Stimulated activated CD4-positive, alpha-beta T cell treated with anti-CD3 and anti-CD28 coated beads, TNF-alpha, amount 100 ng/mL, for 1 hour (primary cell): ENCODE results near the gene GARNL3.

Source experiments
- DNase-seq, 3 donors: peaks; one replicate each; pipeline ENCODE4 v3.0.0-alpha.2; 2020; ENCODE audit warnings: low read depth in 3 of 3, low spot score in 1 of 3

Gene GARNL3

DNA sequence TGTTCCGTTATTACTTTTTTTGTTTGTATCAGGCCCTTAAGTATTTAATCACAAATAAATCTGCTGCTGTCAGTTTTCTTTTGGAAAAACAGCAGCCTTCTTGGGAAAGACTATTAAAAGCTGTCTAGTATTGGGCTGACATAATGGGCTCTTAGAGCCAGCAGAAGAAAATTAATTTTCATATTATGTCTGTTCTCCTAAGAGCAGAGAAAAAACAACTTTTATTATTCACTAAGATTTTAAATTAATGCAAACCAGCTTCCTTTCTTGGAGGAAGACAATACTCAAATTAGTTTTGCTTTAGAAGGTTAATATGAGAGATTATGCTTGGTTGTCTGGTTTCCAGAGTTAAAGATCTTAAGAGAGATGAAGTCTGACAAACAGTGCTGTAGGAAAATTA lies 30.6 kb upstream of the GARNL3 start:
- no peak for DNase-seq

- DNase-seq = no peak
These were observed 26.8 kb upstream of the GARNL3 start for GRCh38 chr9:127237801-127238200.

DNA sequence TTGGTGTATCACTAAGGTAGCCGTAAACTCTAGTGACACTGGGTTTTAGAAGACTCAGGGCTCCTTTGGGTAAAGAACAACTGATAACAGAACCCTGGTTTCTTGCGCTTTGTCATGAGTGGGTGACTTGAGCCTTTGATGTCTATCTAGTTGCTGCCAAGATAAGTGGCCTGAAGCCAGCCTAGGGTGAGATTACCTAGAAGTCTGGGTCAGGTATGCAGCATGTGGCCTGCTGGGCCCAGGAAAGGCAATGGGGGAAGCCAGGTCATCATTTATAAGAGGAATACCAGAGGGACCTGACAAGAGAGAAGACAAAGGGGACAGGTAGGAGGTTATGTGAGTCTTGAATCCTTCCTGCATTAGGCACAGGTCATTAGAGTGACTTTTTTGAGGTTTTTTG lies 23.2 kb upstream of the GARNL3 start:
- no peak for DNase-seq

DNA sequence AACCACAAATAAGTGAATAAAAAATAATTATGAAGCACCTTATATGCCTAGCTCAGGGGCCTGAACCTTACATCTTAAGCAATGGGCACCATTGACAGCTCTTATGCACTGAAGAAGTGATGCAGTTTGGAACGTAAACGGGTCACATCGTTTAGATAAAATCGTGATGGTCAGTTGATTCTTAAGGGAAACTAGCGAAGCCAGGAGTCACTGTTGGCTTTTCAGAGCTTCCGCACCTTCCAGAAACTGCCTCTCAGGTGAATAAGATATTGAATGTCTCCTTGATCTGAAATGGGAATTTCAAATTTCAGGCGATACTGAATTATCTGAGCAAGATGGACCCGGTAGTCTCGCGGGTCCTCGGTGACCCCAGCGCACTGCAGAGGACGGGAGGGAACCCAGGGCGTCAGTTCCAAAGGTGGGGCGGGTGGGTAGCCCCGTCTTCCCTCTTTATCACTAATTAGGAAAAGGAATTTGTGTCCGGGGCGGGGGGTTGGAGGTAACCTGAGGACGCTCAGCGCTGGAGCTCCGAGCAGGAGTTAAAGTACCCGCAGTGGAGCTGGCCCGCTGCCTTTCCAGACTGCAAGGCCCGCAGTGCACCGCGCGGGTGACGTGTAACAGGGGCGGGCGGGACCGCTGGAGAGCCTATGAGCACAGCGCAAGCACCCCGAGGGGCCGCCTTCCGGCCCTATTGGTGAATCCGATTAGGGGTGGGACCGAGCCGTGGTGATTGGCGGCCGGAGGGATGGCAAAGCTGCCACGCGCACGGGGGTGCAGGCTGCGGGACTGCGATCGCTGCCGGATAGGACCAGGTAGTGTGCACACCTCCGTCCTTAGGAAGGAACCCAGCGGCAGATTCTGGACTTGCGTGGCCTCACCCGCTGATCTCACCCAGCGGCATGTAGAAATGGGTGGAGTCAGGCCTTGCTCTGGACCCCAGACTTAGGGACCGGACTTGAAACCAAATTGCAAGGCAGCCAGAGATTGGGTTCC lies 19.7 kb upstream of the GARNL3 start:
- DNase-seq = peak; percentile 81 to 90 (median 84)

GRCh38 chr9:127245637-127246164 lies 18.9 kb upstream of the GARNL3 start:
- DNase-seq = no peak

DNA sequence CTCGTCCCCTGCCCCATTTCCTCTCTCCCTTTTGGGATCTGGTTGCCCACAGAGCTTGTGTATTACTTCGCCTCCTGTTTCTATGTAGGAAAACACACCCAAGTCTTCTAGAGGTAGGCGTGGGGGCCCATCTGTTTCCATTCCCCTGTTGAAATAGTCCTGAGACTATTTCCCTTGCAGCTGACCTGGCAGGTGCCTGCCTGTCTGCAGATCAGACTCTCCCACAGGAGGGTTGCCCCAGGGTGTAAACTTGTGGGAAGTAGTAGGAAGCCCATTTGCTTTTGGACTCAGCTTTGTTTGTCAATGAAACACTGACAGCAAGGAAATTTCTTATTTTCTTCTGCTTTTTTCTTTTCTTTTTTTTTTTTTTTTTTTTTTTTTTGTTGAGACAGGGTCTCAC lies 16.3 kb upstream of the GARNL3 start:
- DNase-seq = no peak

DNA sequence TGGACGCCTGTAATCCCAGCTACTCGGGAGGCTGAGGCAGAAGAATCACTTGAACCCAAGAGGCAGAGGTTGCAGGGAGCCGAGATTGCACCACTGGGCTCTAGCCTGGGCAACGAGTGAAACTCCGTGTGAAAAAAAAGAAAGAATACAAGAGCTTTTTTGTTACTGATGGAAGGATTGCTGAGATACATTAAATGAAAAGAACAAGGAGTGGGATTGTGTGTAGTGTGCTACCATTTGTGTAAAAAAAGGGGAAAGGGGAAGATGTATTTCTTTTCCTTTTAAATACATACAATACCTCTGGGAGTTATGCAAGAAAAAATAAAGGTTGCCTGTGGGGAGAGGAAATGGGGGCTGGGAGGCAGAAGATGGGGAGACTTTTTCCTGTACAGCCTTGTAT lies 14.7 kb upstream of the GARNL3 start:
- DNase-seq = no peak

DNA sequence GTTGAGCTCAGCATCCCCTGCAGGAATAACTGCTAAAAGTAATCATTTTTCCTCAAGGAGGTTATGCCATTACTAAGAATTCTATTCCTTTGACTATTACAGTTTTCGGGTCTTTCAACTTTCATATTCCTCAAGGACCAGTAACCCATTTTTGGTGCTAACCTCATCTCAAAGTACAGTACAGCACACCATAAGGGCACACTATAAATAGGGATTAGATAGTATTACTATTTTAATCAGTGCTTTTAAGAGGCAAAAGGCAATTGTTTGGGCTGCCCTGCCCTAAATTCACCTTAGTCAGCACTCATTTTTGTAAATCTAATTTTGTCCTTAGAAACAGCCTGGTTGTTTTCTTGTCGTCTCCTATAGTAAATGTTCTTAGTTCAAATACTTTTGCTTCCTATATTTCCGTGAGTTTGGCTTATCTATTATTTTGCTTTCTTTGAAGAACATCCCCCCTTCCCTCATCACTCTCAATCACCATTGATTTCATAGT lies 13.6 kb upstream of the GARNL3 start:
- DNase-seq = no peak

- DNase-seq = no peak
These were observed 11.9 kb upstream of the GARNL3 start for GRCh38 chr9:127252410-127253318.

DNA sequence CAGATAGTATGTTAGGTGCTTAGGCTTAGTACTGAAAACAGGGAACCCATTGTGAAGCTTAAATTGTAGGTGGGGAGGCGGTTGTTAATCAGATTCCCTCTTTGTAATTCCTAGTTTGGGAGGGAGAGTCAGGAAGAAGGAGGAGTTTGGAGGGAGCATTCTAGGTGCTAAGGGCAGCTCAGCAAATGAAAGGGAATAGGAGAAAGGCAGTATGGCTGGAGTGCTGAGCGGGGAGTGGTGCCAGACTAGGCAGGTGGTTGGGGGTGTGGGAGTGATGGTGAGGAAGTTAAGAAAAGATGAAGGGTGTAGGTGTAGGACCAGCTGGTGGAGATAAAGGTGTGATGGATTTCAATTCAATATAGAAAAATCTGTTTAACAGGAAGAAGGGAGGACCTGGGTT lies 11.1 kb upstream of the GARNL3 start:
- DNase-seq = no peak

- DNase-seq = no peak
These were observed 8.9 kb upstream of the GARNL3 start for GRCh38 chr9:127255692-127256091.

- DNase-seq = no peak
These were observed 8.2 kb upstream of the GARNL3 start for GRCh38 chr9:127256324-127256723.

DNA sequence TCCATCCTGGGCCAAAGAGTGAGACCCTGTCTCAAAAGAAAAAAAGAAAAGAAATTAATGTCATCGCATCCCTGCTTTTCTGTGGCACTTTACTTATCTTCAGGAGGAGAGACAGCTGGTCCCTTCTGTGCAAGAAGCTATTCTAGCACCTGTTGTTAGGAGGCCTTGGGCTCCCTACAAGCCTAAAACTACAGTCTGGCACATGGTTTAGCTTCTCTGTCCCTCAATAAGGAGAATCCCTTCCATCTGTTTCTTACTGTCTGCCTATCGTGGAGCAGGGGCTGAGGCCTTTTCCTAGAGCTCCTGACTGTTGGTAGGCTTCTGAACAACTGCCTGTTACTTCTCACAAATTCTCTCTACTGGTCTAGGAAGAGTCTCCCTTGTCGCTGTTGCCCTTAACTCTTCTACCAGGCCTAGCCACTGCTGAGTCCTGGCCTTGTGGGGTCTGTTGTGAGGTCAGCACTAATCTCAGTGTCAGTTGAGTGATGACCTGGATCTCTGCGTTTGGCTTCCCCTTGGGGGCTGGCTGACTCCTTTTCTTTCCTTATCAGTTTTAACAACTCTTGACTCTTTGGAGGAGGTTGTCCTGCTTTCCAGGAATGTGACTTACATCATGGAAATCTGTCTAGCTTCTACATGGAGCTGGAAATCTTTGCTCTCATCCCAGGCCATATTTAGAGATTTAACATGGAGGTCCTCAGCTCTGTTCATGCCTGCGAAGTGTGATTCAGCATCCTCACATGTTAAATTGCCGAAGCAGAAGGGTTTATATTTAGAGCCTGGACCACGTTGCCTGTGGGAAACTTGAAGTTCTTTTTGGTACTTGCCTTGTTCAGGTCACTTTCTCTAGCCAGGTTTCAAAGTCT lies 5.7 kb upstream of the GARNL3 start:
- no peak for DNase-seq

GRCh38 chr9:127262602-127263001 lies 2.0 kb upstream of the GARNL3 start:
- DNase-seq = no peak

DNA sequence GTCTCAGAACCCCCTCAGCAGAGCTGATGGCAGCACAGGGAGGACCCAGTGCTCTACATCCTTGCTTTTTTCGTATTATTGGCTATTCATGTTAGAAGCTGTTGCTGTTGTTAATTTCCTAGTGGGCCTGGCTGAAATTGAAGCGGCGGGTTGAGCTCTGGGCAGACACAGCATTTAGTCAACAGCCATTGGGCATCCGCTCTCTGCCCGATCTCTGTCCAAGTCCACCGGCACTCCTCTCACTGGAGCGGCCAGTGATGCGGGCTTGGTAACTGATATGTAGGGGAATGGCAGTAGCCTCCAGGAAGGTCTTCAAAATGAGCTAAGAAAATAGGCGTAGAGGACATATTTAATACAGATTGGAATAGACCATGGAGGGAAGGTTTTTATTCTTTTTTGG lies 1.3 kb upstream of the GARNL3 start:
- no peak for DNase-seq

DNA sequence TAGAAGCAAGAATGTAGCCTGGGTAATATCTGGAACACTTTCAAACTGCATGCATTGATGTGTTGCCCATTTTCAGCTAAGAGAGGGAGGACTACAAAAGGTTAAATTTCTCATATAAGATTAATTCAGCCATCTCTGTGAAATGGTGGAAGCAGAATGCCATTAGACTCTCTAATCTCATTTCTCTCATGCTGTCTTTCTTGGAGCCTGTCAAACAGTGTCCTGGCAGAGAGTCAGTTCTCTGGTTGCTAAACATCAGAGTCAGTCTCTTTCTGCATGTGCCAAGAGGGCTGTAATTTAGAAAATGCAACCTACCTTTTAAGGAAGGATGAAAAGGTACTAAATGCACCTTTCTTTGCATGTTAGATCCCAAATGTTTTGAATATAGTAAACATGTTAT lies 910 bp upstream of the GARNL3 start:
- DNase-seq = no peak

DNA sequence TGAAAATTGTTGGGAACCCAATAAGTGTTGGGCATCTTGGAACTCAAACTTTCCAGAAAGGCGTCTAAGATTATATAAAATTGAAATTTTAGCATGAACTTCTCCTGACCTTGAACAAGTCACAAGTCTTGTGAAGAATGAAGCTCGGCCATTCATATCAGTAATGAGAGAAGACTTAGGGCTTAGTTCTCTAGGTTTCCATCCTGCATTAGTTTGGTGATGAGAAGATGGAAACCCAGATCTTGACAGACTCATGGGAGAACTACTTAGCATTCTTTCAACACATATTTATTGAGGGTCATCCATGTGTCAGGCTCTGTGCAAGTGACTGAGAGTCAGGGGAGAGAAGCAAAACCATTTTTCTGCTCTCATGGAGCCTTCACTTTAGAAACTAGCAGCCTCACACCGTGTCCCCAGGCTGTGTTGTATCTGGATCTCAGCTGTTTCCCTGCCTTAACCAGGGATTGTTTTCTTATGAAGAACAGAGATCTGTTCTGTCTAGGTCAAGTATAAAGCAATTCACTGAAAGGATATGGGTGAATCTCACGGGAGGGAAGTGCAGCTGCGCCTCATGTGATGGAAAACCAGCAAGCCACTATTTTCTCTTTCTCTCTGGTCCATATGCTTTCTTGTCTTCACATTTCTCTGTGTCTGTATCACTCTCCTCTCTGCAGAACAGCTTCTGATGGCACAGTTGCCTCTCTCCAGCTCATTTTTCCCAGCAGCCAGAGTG lies 3.4 kb downstream of the GARNL3 start:
- DNase-seq = no peak

- no peak for DNase-seq
These were observed 4.9 kb downstream of the GARNL3 start for GRCh38 chr9:127269449-127269848.

- DNase-seq = no peak
These were observed 8.8 kb downstream of the GARNL3 start for GRCh38 chr9:127273326-127273725.

GRCh38 chr9:127277099-127277498 lies 12.5 kb downstream of the GARNL3 start:
- no peak for DNase-seq
